Vagina (tissue), 2 donors: ENCODE data around the gene SRPK3. TPM values are rescaled to one million over a fixed set of nuclear protein-coding genes. Genes with fewer than 3 reads are reported as not detected.

Experiments
- DNase-seq, 2 donors: peaks; one replicate each; pipeline ENCODE4 v3.0.0-alpha.2; 2017; ENCODE audit errors: extremely low spot score in 2 of 2
- H3K27ac ChIP-seq: fragments of 200-600 bp; sonication (generic); one replicate; pipeline ENCODE4 v1.5.1; 2019
- H3K27me3 ChIP-seq: fragments of 200-600 bp; sonication (generic); one replicate; pipeline ENCODE4 v1.5.1; 2019
- H3K36me3 ChIP-seq, 2 donors: fragments of 200-600 bp; sonication (generic); one replicate each; pipeline ENCODE4 v1.5.1; 2017 to 2019
- H3K4me1 ChIP-seq: fragments of 200-600 bp; sonication (generic); one replicate; pipeline ENCODE4 v1.5.1; 2019
- H3K4me3 ChIP-seq, 2 donors: fragments of 200-600 bp; sonication (generic); 1 replicate in 1 of 2; 2 replicates in 1 of 2; pipeline ENCODE4 v1.5.1; 2016 to 2019
- H3K9me3 ChIP-seq: fragments of 200-600 bp; sonication (generic); one replicate; pipeline ENCODE4 v1.5.1; 2019
- CTCF ChIP-seq, 3 experiments: fragments of 450-650 bp in 2 of 3; fragments of 200-600 bp in 1 of 3; sonication (generic) in 1 of 3; IDR thresholded peaks; one replicate each; pipeline ENCODE4 v1.5.1; 2017 to 2019; ENCODE audit warnings: antibody characterized with exemption in 3 of 3, mild to moderate bottlenecking in 2 of 3, moderate library complexity in 2 of 3
- POLR2A ChIP-seq, 2 donors: fragments of 450-650 bp; IDR thresholded peaks; one replicate each; pipeline ENCODE4 v1.6.1; 2017; ENCODE audit warnings: antibody characterized with exemption in 2 of 2, mild to moderate bottlenecking in 2 of 2, moderate library complexity in 2 of 2
- POLR2AphosphoS5 ChIP-seq, 2 donors: sonication (generic); formaldehyde crosslinking; IDR thresholded peaks; one replicate each; pipeline ENCODE4 v1.9.0; 2017; ENCODE audit warnings: antibody characterized with exemption in 2 of 2, mild to moderate bottlenecking in 2 of 2, low read depth in 1 of 2; ENCODE audit not compliant: insufficient read depth in 1 of 2
- intact Hi-C: fragments of 100-400 bp; cut with DNase I; formaldehyde crosslinking; loops from one replicate; pipeline ENCODE4 v1.15.1; 2023
- total RNA-seq: library from RNA; depleted of rRNA; stranded (reverse); fragments of >200 nt; gene quantifications from one replicate; pipeline ENCODE4 v1.2.3, GENCODE V29; 2016

Gene SRPK3
- total RNA-seq, 1 donor from 2014 or later: 0.25 TPM

- no peak overlapping the region for H3K27ac ChIP-seq
- no peak for DNase-seq
- H3K9me3 ChIP-seq: no peaks in the 10 kb centered on the region
- TF ChIP-seq CTCF (IDR thresholded peaks at IDR 0.05) (no peak), POLR2A (IDR thresholded peaks at IDR 0.05) (no peak), POLR2AphosphoS5 (IDR thresholded peaks at IDR 0.05; ENCODE audit: insufficient read depth in 1 of 2, low read depth in 1 of 2) (no peak)
- H3K27me3 ChIP-seq: no peaks in the 10 kb centered on the region
- no peaks in the 10 kb centered on the region for H3K4me1 ChIP-seq
- no peak overlapping the region for H3K4me3 ChIP-seq
- H3K36me3 ChIP-seq: no peaks in the 10 kb centered on the region
- intact Hi-C loops: no loop called here
These were observed 25.7 kb upstream of the SRPK3 start for GRCh38 chrX:153755136-153755535.

GRCh38 chrX:153761863-153762262, 19.0 kb upstream of the SRPK3 start:
- Histone ChIP-seq H3K27me3 (no peaks in the 10 kb centered on the region), H3K4me3 (no peak overlapping the region), H3K27ac (no peak overlapping the region), H3K36me3 (no peaks in the 10 kb centered on the region), H3K9me3 (no peaks in the 10 kb centered on the region), H3K4me1 (peaks cover 28% of the 10 kb centered on the region)
- no peak for DNase-seq
- TF ChIP-seq CTCF (IDR thresholded peaks at IDR 0.05): no peak
- no peak for TF ChIP-seq POLR2AphosphoS5 (IDR thresholded peaks at IDR 0.05; ENCODE audit: insufficient read depth in 1 of 2, low read depth in 1 of 2)
- no peak for TF ChIP-seq POLR2A (IDR thresholded peaks at IDR 0.05)
- intact Hi-C loops: loop anchor here (2.0 kb wide), 1 partner anchor 187 kb away; no protein-coding TSS in a partner anchor

GRCh38 chrX:153762626-153763173, 18.1 kb upstream of the SRPK3 start:
- TF ChIP-seq POLR2AphosphoS5 (IDR thresholded peaks at IDR 0.05; ENCODE audit: insufficient read depth in 1 of 2, low read depth in 1 of 2): no peak
- no peak for TF ChIP-seq POLR2A (IDR thresholded peaks at IDR 0.05)
- no peak for TF ChIP-seq CTCF (IDR thresholded peaks at IDR 0.05)
- intact Hi-C loops: loop anchor here (2.0 kb wide), 1 partner anchor 186 kb away; no protein-coding TSS in a partner anchor
- no peak overlapping the region for H3K27ac ChIP-seq
- H3K36me3 ChIP-seq: no peaks in the 10 kb centered on the region
- H3K9me3 ChIP-seq: no peaks in the 10 kb centered on the region
- no peak for DNase-seq
- no peak overlapping the region for H3K4me3 ChIP-seq
- H3K27me3 ChIP-seq: no peaks in the 10 kb centered on the region
- peaks cover 30% of the 10 kb centered on the region for H3K4me1 ChIP-seq

GRCh38 chrX:153763298-153763932, 17.4 kb upstream of the SRPK3 start:
- Histone ChIP-seq H3K4me1 (peaks cover 30% of the 10 kb centered on the region), H3K9me3 (no peaks in the 10 kb centered on the region), H3K27ac (no peak overlapping the region), H3K36me3 (no peaks in the 10 kb centered on the region), H3K4me3 (no peak overlapping the region), H3K27me3 (no peaks in the 10 kb centered on the region)
- TF ChIP-seq CTCF (IDR thresholded peaks at IDR 0.05) (no peak), POLR2A (IDR thresholded peaks at IDR 0.05) (no peak), POLR2AphosphoS5 (IDR thresholded peaks at IDR 0.05; ENCODE audit: insufficient read depth in 1 of 2, low read depth in 1 of 2) (no peak)
- intact Hi-C loops: loop anchor here (2.0 kb wide), 1 partner anchor 185 kb away; no protein-coding TSS in a partner anchor
- DNase-seq: no peak
